PC-3 (cell line): Measurements from ENCODE around the gene ERCC5. TPM values are rescaled to one million over a fixed set of nuclear protein-coding genes. Genes with fewer than 3 reads are reported as not detected.

ENCODE experiments used
- ATAC-seq: fragments of 200-7000 bp; cut with Tn5 transposase; 2 replicates; pipeline ENCODE4 v1.9.1; 2020; ENCODE audit warnings: mild to moderate bottlenecking, moderate library complexity
- BruUV-seq: library from RNA; stranded (reverse); fragments of 400-500 nt; replicated peaks from 2 replicates; lab custom pipeline; 2021; lab: Mats Ljungman, UMichigan
- CTCF ChIA-PET: fragments of 300-600 bp; sonication (Branson Sonifier 250); formaldehyde crosslinking; loops from one replicate; lab custom pipeline; 2022; ENCODE audit warnings: antibody characterized with exemption; lab: Charles Lee
- POLR2A ChIA-PET: fragments of 300-600 bp; sonication (Branson Sonifier 250); formaldehyde crosslinking; loops from one replicate; lab custom pipeline; 2022; ENCODE audit warnings: antibody characterized with exemption; ENCODE audit not compliant: unreplicated experiment; lab: Charles Lee
- DNase-seq: peaks from one replicate; pipeline ENCODE4 v3.0.0-alpha.2; 2015
- H2AFZ ChIP-seq: fragments of 300-600 bp; sonication (generic); 2 replicates; pipeline ENCODE4 v1.6.0; 2016; ENCODE audit warnings: antibody characterized with exemption, low read length
- H3F3A ChIP-seq: fragments of 300-600 bp; sonication (generic); one replicate; pipeline ENCODE4 v1.6.0; 2017; ENCODE audit warnings: antibody characterized with exemption, low read length, control low read depth, mild to moderate bottlenecking; ENCODE audit not compliant: unreplicated experiment
- H3K27ac ChIP-seq: fragments of 300-600 bp; sonication (generic); 2 replicates; pipeline ENCODE4 v1.5.1; 2016; ENCODE audit warnings: mild to moderate bottlenecking, low read length
- H3K27me3 ChIP-seq: fragments of 300-600 bp; sonication (generic); 2 replicates; pipeline ENCODE4 v1.6.1; 2016; ENCODE audit warnings: low read length, mixed read lengths
- H3K36me3 ChIP-seq: fragments of 300-600 bp; sonication (generic); 2 replicates; pipeline ENCODE4 v1.6.1; 2016; ENCODE audit warnings: low read depth, mixed run types, low read length, mixed read lengths
- H3K4me1 ChIP-seq: fragments of 300-600 bp; sonication (generic); 2 replicates; pipeline ENCODE4 v1.5.1; 2016; ENCODE audit warnings: low read length; ENCODE audit not compliant: insufficient read depth
- H3K4me2 ChIP-seq: fragments of 300-600 bp; sonication (generic); 2 replicates; pipeline ENCODE4 v1.6.0; 2016; ENCODE audit warnings: low read length
- H3K4me3 ChIP-seq: fragments of 300-600 bp; sonication (generic); 2 replicates; pipeline ENCODE4 v1.5.1; 2016; ENCODE audit warnings: mild to moderate bottlenecking, low read length, mixed read lengths
- H3K79me2 ChIP-seq: fragments of 300-600 bp; sonication (generic); 2 replicates; pipeline ENCODE4 v1.6.1; 2017; ENCODE audit warnings: low read length, mixed read lengths
- H3K9ac ChIP-seq: fragments of 300-600 bp; sonication (generic); 2 replicates; pipeline ENCODE4 v1.6.0; 2016; ENCODE audit warnings: mild to moderate bottlenecking, low read length
- H3K9me2 ChIP-seq: fragments of 300-600 bp; sonication (generic); replicated peaks from 2 replicates; pipeline ENCODE4 v1.6.1; 2016; ENCODE audit warnings: mixed run types, low read length, mixed read lengths
- H3K9me3 ChIP-seq: fragments of 300-600 bp; sonication (generic); 2 replicates; pipeline ENCODE4 v1.6.1; 2016; ENCODE audit warnings: low read length, mixed read lengths
- H4K20me1 ChIP-seq: fragments of 300-600 bp; sonication (generic); 2 replicates; pipeline ENCODE4 v1.6.1; 2016; ENCODE audit warnings: low read length, mixed read lengths
- EZH2 ChIP-seq: fragments of 300-600 bp; sonication (generic); IDR thresholded peaks from one replicate; pipeline ENCODE4 v1.6.1; 2017; ENCODE audit warnings: antibody characterized with exemption, mild to moderate bottlenecking, low read length; ENCODE audit not compliant: unreplicated experiment
- EZH2phosphoT487 ChIP-seq: fragments of 300-600 bp; sonication (generic); IDR thresholded peaks from 2 replicates; pipeline ENCODE4 v1.6.1; 2018; ENCODE audit warnings: mild to moderate bottlenecking, antibody characterized with exemption, low read length, borderline replicate concordance
- intact Hi-C: fragments of 100-400 bp; cut with micrococcal nuclease; formaldehyde crosslinking; loops from 2 replicates; pipeline ENCODE4 v1.9.0; 2023
- total RNA-seq: library from RNA; depleted of rRNA; stranded (reverse); fragments of >200 nt; gene quantifications from 2 replicates; pipeline ENCODE4 v1.2.3, GENCODE V29; 2014
- TF ChIP-seq, protein P1 (sequence below): fragments of 300-600 bp; sonication (generic); conservative IDR thresholded peaks from 2 replicates; pipeline ENCODE4 v1.5.1; 2017; ENCODE audit warnings: antibody characterized with exemption, low read depth, mild to moderate bottlenecking, low read length

ERCC5 gene
- total RNA-seq, 1 experiment from 2014 or later, result 19.3 TPM

DNA sequence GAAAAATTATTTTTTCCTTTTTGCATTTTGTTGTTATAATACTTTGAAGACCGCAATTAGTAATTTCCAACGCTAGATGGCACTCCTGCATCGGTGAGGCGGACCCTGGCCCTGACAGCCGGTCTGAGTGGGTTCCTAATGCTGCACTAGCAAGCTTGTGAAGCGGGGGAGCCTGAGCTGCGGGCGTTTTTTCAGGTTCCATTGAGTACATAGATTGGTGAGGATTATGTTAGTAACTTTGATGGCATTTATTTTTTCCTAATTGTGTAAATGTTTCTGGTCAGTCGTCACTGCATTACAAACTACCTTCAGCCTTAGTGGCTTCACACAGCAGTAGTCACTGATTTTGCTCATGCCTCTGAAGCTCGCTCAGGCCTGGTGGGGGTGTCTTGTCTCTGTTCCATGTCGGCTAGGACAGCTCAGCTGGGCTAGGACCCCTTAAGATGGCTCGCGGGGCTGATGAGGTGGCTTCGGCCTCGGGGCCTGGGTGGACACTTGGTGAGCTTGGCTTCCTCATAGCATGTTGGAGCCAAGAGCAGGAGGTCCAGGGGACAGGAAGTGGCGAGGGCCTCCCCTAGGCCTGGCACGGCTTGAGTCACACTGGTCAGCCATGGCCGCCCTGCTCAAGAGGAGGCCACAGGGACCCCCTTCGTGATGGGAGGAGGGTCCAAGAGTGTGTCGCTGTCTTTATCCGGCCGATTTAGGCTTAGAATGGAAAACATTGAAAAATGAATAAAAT lies 25.0 kb downstream of the ERCC5 start:
- Histone ChIP-seq H4K20me1 (no peaks in the 10 kb centered on the region), H3F3A (no peaks in the 10 kb centered on the region), H3K4me1 (peaks cover 16% of the 10 kb centered on the region), H3K4me2 (no peak overlapping the region), H3K9ac (no peak overlapping the region), H3K27me3 (no peaks in the 10 kb centered on the region), H3K9me2 (no peaks in the 10 kb centered on the region), H3K4me3 (no peak overlapping the region), H2AFZ (peak overlapping the region; percentile 45; the same call in 1 of the 2 replicates), H3K36me3 (peaks cover 4% of the 10 kb centered on the region; the same call in 1 of the 2 replicates), H3K9me3 (no peaks in the 10 kb centered on the region), H3K27ac (no peak overlapping the region), H3K79me2 (no peaks in the 10 kb centered on the region)
- TF ChIP-seq EZH2phosphoT487, result no peak
- TF ChIP-seq, protein P1, sequence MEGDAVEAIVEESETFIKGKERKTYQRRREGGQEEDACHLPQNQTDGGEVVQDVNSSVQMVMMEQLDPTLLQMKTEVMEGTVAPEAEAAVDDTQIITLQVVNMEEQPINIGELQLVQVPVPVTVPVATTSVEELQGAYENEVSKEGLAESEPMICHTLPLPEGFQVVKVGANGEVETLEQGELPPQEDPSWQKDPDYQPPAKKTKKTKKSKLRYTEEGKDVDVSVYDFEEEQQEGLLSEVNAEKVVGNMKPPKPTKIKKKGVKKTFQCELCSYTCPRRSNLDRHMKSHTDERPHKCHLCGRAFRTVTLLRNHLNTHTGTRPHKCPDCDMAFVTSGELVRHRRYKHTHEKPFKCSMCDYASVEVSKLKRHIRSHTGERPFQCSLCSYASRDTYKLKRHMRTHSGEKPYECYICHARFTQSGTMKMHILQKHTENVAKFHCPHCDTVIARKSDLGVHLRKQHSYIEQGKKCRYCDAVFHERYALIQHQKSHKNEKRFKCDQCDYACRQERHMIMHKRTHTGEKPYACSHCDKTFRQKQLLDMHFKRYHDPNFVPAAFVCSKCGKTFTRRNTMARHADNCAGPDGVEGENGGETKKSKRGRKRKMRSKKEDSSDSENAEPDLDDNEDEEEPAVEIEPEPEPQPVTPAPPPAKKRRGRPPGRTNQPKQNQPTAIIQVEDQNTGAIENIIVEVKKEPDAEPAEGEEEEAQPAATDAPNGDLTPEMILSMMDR, result peak; percentile 81
- DNase-seq (peak; percentile 63), ATAC-seq (peak; percentile 72)
- intact Hi-C loops, result no loop called here
- CTCF ChIA-PET, result interaction anchor here (0.7 kb wide), 1 partner anchor 87 kb away, joined by 3 read pairs; no protein-coding TSS in a partner anchor
- no TSS peak for BruUV-seq
- POLR2A ChIA-PET, result no interaction called here

DNA sequence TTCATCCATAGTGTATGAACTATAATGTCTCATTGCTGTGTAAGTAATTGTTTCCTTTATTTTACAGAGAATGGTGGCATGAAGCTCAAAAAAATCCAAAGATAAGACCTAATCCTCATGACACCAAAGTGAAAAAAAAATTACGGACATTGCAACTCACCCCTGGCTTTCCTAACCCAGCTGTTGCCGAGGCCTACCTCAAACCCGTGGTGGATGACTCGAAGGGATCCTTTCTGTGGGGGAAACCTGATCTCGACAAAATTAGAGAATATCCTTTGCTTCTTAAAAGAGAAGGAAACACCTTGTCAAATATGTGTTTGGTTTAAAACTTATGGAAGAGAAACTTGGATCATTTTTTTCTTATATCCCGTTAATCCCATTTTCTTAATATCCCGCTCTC lies 26.3 kb downstream of the ERCC5 start:
- DNase-seq (no peak), ATAC-seq (no peak)
- H3K4me2 ChIP-seq, result no peak overlapping the region
- TF ChIP-seq EZH2 (no peak), EZH2phosphoT487 (no peak)
- TF ChIP-seq, protein P1, result no peak
- H3K27ac ChIP-seq, result no peak overlapping the region
- ChIA-PET POLR2A (no interaction called here), CTCF (no interaction called here)
- H4K20me1 ChIP-seq, result no peaks in the 10 kb centered on the region
- H3K79me2 ChIP-seq, result no peaks in the 10 kb centered on the region
- H3K36me3 ChIP-seq, result peaks cover 4% of the 10 kb centered on the region; the same call in 1 of the 2 replicates
- BruUV-seq, result no TSS peak
- no peaks in the 10 kb centered on the region for H3K27me3 ChIP-seq
- no peaks in the 10 kb centered on the region for H3K9me3 ChIP-seq
- H3K9me2 ChIP-seq, result no peaks in the 10 kb centered on the region
- no peak overlapping the region for H3K9ac ChIP-seq
- no peak overlapping the region for H2AFZ ChIP-seq
- intact Hi-C loops, result no loop called here
- no peaks in the 10 kb centered on the region for H3F3A ChIP-seq
- H3K4me3 ChIP-seq, result no peak overlapping the region
- H3K4me1 ChIP-seq, result peaks cover 16% of the 10 kb centered on the region

DNA sequence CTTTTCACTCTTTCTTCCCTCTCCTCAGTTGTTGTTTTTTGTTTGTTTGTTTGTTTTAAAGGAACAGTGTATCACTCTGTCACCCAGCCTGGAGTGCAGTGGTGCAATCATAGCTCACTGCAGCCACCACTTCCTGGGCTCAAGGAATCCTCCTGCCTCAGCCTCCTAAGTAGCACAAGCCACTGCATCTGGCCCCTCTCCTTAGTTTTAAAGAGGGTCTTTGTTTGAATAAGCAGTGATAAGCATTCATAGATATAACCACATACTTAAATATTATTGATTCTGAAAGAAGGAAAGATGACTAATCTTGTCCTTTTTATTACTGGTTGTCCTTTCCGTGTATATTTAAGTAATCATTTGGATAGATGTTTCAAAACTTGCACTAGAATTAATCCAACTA lies 26.7 kb downstream of the ERCC5 start:
- H3K36me3 ChIP-seq, result peaks cover 4% of the 10 kb centered on the region; the same call in 1 of the 2 replicates
- ChIA-PET CTCF (no interaction called here), POLR2A (no interaction called here)
- no TSS peak for BruUV-seq
- no peaks in the 10 kb centered on the region for H3K9me2 ChIP-seq
- no peaks in the 10 kb centered on the region for H3K27me3 ChIP-seq
- ATAC-seq (no peak), DNase-seq (no peak)
- intact Hi-C loops, result no loop called here
- no peak overlapping the region for H3K9ac ChIP-seq
- no peaks in the 10 kb centered on the region for H3F3A ChIP-seq
- H4K20me1 ChIP-seq, result no peaks in the 10 kb centered on the region
- no peak overlapping the region for H3K4me3 ChIP-seq
- no peaks in the 10 kb centered on the region for H3K79me2 ChIP-seq
- no peak overlapping the region for H3K27ac ChIP-seq
- H3K9me3 ChIP-seq, result no peaks in the 10 kb centered on the region
- no peak overlapping the region for H2AFZ ChIP-seq
- H3K4me1 ChIP-seq, result peaks cover 16% of the 10 kb centered on the region
- H3K4me2 ChIP-seq, result no peak overlapping the region
- TF ChIP-seq, protein P1, result no peak
- TF ChIP-seq EZH2phosphoT487, result no peak
- no peak for TF ChIP-seq EZH2
